Kidney epithelial cell (primary cell): ENCODE results near the gene NAPSA. TPM values are rescaled to one million over a fixed set of nuclear protein-coding genes. Genes with fewer than 3 reads are reported as not detected.
"Not testable (repeated sequence)": the region's sequence is repeated elsewhere in the genome, so short reads cannot be mapped to it uniquely, and the experiment has no call there.

Experiments used
- DNase-seq: peaks from one replicate; pipeline ENCODE4 v3.0.0-alpha.2; 2010; ENCODE audit warnings: low read depth
- H3K27me3 ChIP-seq: 2 replicates; pipeline ENCODE4 v1.6.0; 2011; ENCODE audit warnings: low read length; ENCODE audit not compliant: control insufficient read depth, insufficient read depth
- H3K36me3 ChIP-seq: 2 replicates; pipeline ENCODE4 v1.5.1; 2011; ENCODE audit warnings: low read length; ENCODE audit not compliant: control insufficient read depth, insufficient read depth
- H3K4me3 ChIP-seq: 2 replicates; pipeline ENCODE4 v1.5.1; 2011; ENCODE audit warnings: low read depth, mild to moderate bottlenecking, control low read depth, low read length
- total RNA-seq: library from RNA; depleted of rRNA; stranded (reverse); fragments of >200 nt; gene quantifications from 2 replicates; pipeline ENCODE4 v1.2.3, GENCODE V29; 2015
- TF ChIP-seq, protein P1 (sequence below): IDR thresholded peaks from 2 replicates; pipeline ENCODE4 v1.5.1; 2011; ENCODE audit warnings: mild to moderate bottlenecking, moderate library complexity, low read length, control low read depth, inconsistent platforms; ENCODE audit not compliant: insufficient read depth, poor library complexity, severe bottlenecking

Gene NAPSA
- total RNA-seq, 1 donor from 2014 or later: 1.8 TPM

- H3K36me3 ChIP-seq: no peaks in the 10 kb centered on the region
- TF ChIP-seq, protein P1, sequence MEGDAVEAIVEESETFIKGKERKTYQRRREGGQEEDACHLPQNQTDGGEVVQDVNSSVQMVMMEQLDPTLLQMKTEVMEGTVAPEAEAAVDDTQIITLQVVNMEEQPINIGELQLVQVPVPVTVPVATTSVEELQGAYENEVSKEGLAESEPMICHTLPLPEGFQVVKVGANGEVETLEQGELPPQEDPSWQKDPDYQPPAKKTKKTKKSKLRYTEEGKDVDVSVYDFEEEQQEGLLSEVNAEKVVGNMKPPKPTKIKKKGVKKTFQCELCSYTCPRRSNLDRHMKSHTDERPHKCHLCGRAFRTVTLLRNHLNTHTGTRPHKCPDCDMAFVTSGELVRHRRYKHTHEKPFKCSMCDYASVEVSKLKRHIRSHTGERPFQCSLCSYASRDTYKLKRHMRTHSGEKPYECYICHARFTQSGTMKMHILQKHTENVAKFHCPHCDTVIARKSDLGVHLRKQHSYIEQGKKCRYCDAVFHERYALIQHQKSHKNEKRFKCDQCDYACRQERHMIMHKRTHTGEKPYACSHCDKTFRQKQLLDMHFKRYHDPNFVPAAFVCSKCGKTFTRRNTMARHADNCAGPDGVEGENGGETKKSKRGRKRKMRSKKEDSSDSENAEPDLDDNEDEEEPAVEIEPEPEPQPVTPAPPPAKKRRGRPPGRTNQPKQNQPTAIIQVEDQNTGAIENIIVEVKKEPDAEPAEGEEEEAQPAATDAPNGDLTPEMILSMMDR: no peak
- H3K27me3 ChIP-seq: no peaks in the 10 kb centered on the region
- DNase-seq: no peak
- no peak overlapping the region for H3K4me3 ChIP-seq
Observed at GRCh38 chr19:50349277-50350057, 16.0 kb downstream of the NAPSA start.

- H3K36me3 ChIP-seq, DNase-seq, H3K4me3 ChIP-seq, H3K27me3 ChIP-seq: not testable (repeated sequence)
Observed at GRCh38 chr19:50347089-50347581, 18.3 kb downstream of the NAPSA start.

- Histone ChIP-seq H3K4me3 (no peak overlapping the region), H3K27me3 (no peaks in the 10 kb centered on the region), H3K36me3 (no peaks in the 10 kb centered on the region)
- TF ChIP-seq, protein P1: no peak
- no peak for DNase-seq
Observed at GRCh38 chr19:50344661-50345318, 20.6 kb downstream of the NAPSA start.

DNA sequence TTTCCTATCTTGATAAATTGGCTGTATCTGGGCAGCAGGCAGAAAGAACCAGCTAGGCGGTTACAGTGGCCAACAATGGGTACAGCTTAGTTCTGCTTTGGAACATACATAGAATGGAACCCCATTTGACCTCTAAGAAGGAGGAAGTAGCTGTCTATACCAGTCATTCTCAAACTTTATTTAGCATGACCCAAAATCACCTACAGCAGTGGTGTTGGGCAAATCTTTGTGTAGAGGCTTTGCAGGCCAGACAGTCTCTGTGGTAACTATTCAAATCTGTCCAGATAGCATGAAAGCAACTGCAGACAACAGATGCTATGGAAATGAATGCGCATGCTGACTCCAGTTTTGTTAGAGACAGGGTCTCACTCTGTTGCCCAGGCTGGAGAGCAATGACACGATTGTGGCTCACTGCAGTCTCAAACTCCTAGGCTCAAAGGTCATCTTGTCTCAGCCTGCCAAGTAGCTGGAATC, 24.3 kb downstream of the NAPSA start:
- TF ChIP-seq, protein P1: no peak
- no peak for DNase-seq
- Histone ChIP-seq H3K27me3 (no peaks in the 10 kb centered on the region), H3K36me3 (no peaks in the 10 kb centered on the region), H3K4me3 (no peak overlapping the region)

DNA sequence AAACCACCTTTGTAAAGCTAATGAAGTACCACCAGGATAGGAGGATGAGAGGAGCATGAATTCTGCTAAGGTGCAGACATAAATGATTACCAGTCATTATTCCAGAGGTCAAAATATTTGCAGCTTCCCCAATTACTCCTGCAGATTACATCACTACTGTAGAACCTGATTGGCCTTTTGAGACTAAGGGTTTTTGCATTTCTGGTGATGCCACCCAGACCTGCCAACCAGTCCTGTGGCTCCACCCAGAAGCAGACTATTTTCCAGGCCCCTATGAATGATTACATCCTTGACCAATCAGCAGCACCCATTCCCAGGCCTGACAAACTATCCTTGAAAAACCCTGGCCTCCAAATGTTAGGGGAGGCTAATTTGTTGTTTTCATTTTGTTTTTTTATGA, 25.1 kb downstream of the NAPSA start:
- no peak overlapping the region for H3K4me3 ChIP-seq

GRCh38 chr19:50337031-50337430, 28.4 kb downstream of the NAPSA start:
- not testable (repeated sequence) for H3K36me3 ChIP-seq, DNase-seq, H3K4me3 ChIP-seq
- H3K27me3 ChIP-seq: peaks cover 12% of the 10 kb centered on the region

More for the DNA sequence above, 25.1 kb downstream of the NAPSA start:
- Histone ChIP-seq H3K36me3 (no peaks in the 10 kb centered on the region), H3K27me3 (no peaks in the 10 kb centered on the region)
- DNase-seq: no peak
- TF ChIP-seq, protein P1: no peak
